GM12878 (cell line): ENCODE data around the gene MDM4. TPM values are rescaled to one million over a fixed set of nuclear protein-coding genes. Genes with fewer than 3 reads are reported as not detected.

Source experiments
- ATF2 ChIP-seq: IDR thresholded peaks from 2 replicates; pipeline ENCODE4 v1.6.1; 2012; ENCODE audit warnings: low read length, inconsistent platforms
- BMI1 ChIP-seq: fragments of 450-650 bp; IDR thresholded peaks from 2 replicates; pipeline ENCODE4 v1.6.1; 2016; ENCODE audit warnings: mild to moderate bottlenecking, moderate library complexity, borderline replicate concordance
- CBX3 ChIP-seq: fragments of 200-600 bp; sonication (generic); IDR thresholded peaks from 2 replicates; pipeline ENCODE4 v1.6.1; 2016; ENCODE audit warnings: low read depth, borderline replicate concordance
- CREM ChIP-seq: IDR thresholded peaks from 2 replicates; pipeline ENCODE4 v1.6.1; 2014; ENCODE audit warnings: antibody characterized with exemption, low read depth
- DPF2 ChIP-seq: fragments of 450-650 bp; IDR thresholded peaks from 2 replicates; pipeline ENCODE4 v1.6.1; 2017; ENCODE audit warnings: mild to moderate bottlenecking
- EP300 ChIP-seq, 2 experiments: fragments of 150-350 bp in 1 of 2; IDR thresholded peaks; 2 replicates each; pipeline ENCODE4 v1.6.1; 2011 to 2012; ENCODE audit warnings: low read depth in 2 of 2, low read length in 2 of 2, borderline replicate concordance in 1 of 2, improper control_type of control experiment in 1 of 2, inconsistent platforms in 1 of 2; ENCODE audit not compliant: control insufficient read depth in 1 of 2
- EZH2 ChIP-seq: IDR thresholded peaks from 2 replicates; pipeline ENCODE4 v1.6.1; 2012; ENCODE audit warnings: low read depth, mild to moderate bottlenecking, control low read depth, inconsistent platforms, low read length, borderline replicate concordance; ENCODE audit not compliant: control insufficient read depth
- FOS ChIP-seq: IDR thresholded peaks from 3 replicates; pipeline ENCODE4 v1.6.1; 2011; ENCODE audit warnings: borderline replicate concordance; ENCODE audit not compliant: insufficient read length; ENCODE audit errors: extremely low read depth
- FOXK2 ChIP-seq: fragments of 450-650 bp; IDR thresholded peaks from 2 replicates; pipeline ENCODE4 v1.6.1; 2017; ENCODE audit warnings: mild to moderate bottlenecking, moderate library complexity
- HSF1 ChIP-seq: fragments of 150-350 bp; IDR thresholded peaks from 2 replicates; pipeline ENCODE4 v1.6.1; 2014; ENCODE audit warnings: mild to moderate bottlenecking, low read depth, low read length
- NFXL1 ChIP-seq: fragments of 450-650 bp; IDR thresholded peaks from 2 replicates; pipeline ENCODE4 v1.6.1; 2017; ENCODE audit warnings: antibody characterized with exemption, mild to moderate bottlenecking, borderline replicate concordance
- NFYB ChIP-seq: IDR thresholded peaks from 2 replicates; pipeline ENCODE4 v1.6.1; 2011; ENCODE audit warnings: low read depth, mild to moderate bottlenecking, low read length, improper control_type of control experiment, moderate library complexity; ENCODE audit not compliant: insufficient read depth
- NR2C2 ChIP-seq: IDR thresholded peaks from 2 replicates; pipeline ENCODE4 v1.6.1; 2011; ENCODE audit warnings: borderline replicate concordance, low read depth; ENCODE audit not compliant: control insufficient read depth, insufficient read length
- PAX5 ChIP-seq: IDR thresholded peaks from 2 replicates; pipeline ENCODE4 v1.6.1; 2011; ENCODE audit warnings: low read depth, low read length, borderline replicate concordance
- PML ChIP-seq: IDR thresholded peaks from 2 replicates; pipeline ENCODE4 v1.6.1; 2012; ENCODE audit warnings: low read length, inconsistent platforms
- POLR2AphosphoS2 ChIP-seq: IDR thresholded peaks from 2 replicates; pipeline ENCODE4 v1.6.1; 2011; ENCODE audit warnings: low read depth, mild to moderate bottlenecking, low read length, improper control_type of control experiment, moderate library complexity
- SIN3A ChIP-seq: IDR thresholded peaks from 2 replicates; pipeline ENCODE4 v1.6.1; 2012; ENCODE audit warnings: low read depth, low read length, improper control_type of control experiment
- SRF ChIP-seq, 2 experiments: IDR thresholded peaks; 2 replicates each; pipeline ENCODE4 v1.6.1; 2011; ENCODE audit warnings: low read depth in 2 of 2, low read length in 2 of 2, mild to moderate bottlenecking in 1 of 2, moderate library complexity in 1 of 2
- YY1 ChIP-seq: IDR thresholded peaks from 2 replicates; pipeline ENCODE4 v1.6.1; 2011; ENCODE audit warnings: low read depth, mild to moderate bottlenecking, low read length
- ZNF384 ChIP-seq: IDR thresholded peaks from 2 replicates; pipeline ENCODE4 v1.6.1; 2012; ENCODE audit warnings: low read depth, mild to moderate bottlenecking, low read length, improper control_type of control experiment, borderline replicate concordance
- ZNF622 ChIP-seq: fragments of 450-650 bp; IDR thresholded peaks from 2 replicates; pipeline ENCODE4 v1.6.1; 2017; ENCODE audit warnings: mild to moderate bottlenecking, inconsistent platforms
- polyA plus RNA-seq, 11 experiments: library from polyadenylated mRNA; depleted of rRNA in 4 of 11; unstranded in 6 of 11; stranded (reverse) in 5 of 11; fragments of >200 nt; fragmentation: Nextera tagmentation in 4 of 11; fragmentation: Illumina TruSeq in 1 of 11; extraction: Ambion mirVana in 4 of 11; extraction: Trizol in 1 of 11; gene quantifications; 1 replicate in 1 of 11; 2 replicates in 10 of 11; pipeline versions ENCODE4 v1.2.1 to v1.2.3, GENCODE V29; 2011 to 2016; ENCODE audit warnings: inconsistent platforms in 2 of 11, missing spikeins in 2 of 11, low read depth in 1 of 11
- total RNA-seq, 4 experiments: library from RNA; depleted of rRNA in 3 of 4; stranded (reverse); fragments of >200 nt in 3 of 4; fragmentation: Illumina TruSeq in 1 of 4; extraction: Trizol in 1 of 4; gene quantifications; 2 replicates each; pipeline versions ENCODE4 v1.2.1 to v1.2.3, GENCODE V29; 2013 to 2021
- TF ChIP-seq, protein P1 (sequence below): IDR thresholded peaks from 2 replicates; pipeline ENCODE4 v1.6.1; 2012; ENCODE audit warnings: low read depth, low read length, improper control_type of control experiment
- TF ChIP-seq, protein P2 (sequence below): fragments of 450-650 bp; IDR thresholded peaks from 2 replicates; pipeline ENCODE4 v1.6.1; 2016; ENCODE audit warnings: mild to moderate bottlenecking

Gene MDM4
- total and polyA plus RNA-seq, 10 of the 15 experiments (the other 5 are each of a cell fraction or from before 2014, with no cell fraction given) = 2.5 to 74.4 (median 22.7) TPM

DNA sequence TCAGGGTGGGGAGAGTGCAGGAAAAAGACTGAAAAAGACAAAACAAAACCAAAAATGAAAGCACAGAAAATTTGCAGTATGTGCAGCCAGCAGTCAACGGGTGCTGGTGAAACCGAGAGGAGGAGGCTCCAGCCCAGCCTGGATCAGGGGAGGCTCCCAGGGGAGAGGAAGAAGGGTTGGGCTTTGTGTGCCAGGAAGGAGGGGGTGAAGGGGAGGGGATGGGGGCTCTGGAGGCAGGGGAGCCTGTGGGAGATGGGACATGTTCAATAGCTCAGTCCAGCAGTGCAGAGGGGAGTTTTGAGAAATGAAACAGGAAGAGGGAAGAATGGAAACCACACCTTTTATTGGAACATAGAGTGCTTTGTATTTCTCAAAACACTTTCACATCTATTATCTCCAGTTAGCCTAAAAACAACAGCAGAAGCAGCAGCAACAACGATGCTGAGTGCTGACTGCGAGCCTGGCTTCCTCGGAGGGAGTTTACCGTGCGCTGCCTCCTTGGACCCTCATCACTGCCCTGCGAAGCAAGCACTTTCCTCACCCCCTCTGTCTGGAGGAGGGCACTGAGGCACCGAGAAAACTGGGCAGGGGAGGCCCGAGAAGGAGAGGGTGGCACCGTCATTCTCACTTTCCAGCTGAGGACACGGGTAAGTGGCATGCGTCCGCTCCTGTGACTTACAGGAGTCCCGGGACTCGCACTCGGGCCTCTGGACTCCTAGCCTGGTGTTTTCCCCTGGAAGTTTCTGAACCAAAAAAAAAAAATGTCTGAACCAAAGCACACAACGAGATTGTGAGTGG, 62.9 kb downstream of the MDM4 start (continued):
- no peak for TF ChIP-seq SRF (IDR thresholded peaks at IDR 0.05; ENCODE audit: low read depth in 2 of 2, low read length in 2 of 2)
- TF ChIP-seq PML = no peak
- no peak for TF ChIP-seq ZNF622
- no peak for TF ChIP-seq ZNF384
- TF ChIP-seq FOXK2 = peak; percentile 27; the same call in 1 of the 2 replicates
- peak in 1 of 2 experiments; percentile 69; a peak in 2 of 4 replicates for TF ChIP-seq EP300 (IDR thresholded peaks at IDR 0.05; ENCODE audit: borderline replicate concordance in 1 of 2, control insufficient read depth in 1 of 2, low read depth in 2 of 2, low read length in 2 of 2)
- no peak for TF ChIP-seq POLR2AphosphoS2
- TF ChIP-seq, protein P1, sequence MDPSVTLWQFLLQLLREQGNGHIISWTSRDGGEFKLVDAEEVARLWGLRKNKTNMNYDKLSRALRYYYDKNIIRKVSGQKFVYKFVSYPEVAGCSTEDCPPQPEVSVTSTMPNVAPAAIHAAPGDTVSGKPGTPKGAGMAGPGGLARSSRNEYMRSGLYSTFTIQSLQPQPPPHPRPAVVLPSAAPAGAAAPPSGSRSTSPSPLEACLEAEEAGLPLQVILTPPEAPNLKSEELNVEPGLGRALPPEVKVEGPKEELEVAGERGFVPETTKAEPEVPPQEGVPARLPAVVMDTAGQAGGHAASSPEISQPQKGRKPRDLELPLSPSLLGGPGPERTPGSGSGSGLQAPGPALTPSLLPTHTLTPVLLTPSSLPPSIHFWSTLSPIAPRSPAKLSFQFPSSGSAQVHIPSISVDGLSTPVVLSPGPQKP = no peak
- no peak for TF ChIP-seq CREM
- no peak for TF ChIP-seq YY1
- TF ChIP-seq ATF2 = no peak
- no peak for TF ChIP-seq HSF1
- TF ChIP-seq, protein P2, sequence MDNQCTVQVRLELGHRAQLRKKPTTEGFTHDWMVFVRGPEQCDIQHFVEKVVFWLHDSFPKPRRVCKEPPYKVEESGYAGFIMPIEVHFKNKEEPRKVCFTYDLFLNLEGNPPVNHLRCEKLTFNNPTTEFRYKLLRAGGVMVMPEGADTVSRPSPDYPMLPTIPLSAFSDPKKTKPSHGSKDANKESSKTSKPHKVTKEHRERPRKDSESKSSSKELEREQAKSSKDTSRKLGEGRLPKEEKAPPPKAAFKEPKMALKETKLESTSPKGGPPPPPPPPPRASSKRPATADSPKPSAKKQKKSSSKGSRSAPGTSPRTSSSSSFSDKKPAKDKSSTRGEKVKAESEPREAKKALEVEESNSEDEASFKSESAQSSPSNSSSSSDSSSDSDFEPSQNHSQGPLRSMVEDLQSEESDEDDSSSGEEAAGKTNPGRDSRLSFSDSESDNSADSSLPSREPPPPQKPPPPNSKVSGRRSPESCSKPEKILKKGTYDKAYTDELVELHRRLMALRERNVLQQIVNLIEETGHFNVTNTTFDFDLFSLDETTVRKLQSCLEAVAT = peak; percentile 69
- no peak for TF ChIP-seq NFYB
- TF ChIP-seq NFXL1 = no peak
- no peak for TF ChIP-seq CBX3
- peak; percentile 51 for TF ChIP-seq DPF2
- no peak for TF ChIP-seq SIN3A
- no peak for TF ChIP-seq BMI1
- no peak for TF ChIP-seq PAX5
- TF ChIP-seq EZH2 = no peak
- no peak for TF ChIP-seq FOS
- no peak for TF ChIP-seq NR2C2
